ENCODE data around the gene APOL6.
"Not testable (repeated sequence)": the region's sequence is repeated elsewhere in the genome, so short reads cannot be mapped to it uniquely, and the experiment has no call there.

The APOL6 gene

DNA sequence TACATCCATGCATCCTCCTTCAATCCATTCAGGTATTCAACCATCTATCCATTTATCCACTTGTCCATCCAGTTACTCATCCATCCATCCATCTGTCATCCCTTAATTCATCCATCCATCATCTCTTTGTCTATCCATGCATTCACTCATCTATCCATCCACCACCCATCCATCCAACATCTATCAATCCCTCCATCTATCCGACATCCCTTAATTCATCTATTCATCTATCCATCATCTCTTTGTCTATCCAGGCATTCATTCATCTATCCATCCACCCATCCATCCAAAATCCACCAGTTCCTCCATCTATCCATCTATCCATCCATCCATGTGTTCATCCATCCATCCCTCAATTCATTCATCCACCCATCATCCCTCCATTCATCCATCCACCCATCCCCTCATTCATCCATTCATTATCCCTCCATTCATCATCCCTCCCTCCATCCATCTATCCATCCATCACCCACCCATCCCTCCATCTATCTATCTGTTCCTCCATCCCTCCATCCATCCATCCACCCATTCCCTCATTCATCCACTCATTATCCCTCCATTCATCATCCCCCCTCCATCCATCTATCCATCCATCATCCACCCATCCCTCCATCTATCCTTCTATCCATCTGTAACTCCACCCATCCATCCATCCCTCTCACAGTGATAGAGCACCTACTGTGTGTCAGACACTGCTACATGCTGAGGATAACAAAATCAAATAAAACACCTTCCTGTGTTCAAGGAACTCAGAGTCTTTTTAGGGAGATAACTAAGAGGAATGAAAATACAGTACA lies 29.6 kb upstream of the APOL6 start:
- DNase-seq, result no peak

- DNase-seq, result no peak
Observed at GRCh38 chr22:35619336-35620094, 28.7 kb upstream of the APOL6 start.

DNA sequence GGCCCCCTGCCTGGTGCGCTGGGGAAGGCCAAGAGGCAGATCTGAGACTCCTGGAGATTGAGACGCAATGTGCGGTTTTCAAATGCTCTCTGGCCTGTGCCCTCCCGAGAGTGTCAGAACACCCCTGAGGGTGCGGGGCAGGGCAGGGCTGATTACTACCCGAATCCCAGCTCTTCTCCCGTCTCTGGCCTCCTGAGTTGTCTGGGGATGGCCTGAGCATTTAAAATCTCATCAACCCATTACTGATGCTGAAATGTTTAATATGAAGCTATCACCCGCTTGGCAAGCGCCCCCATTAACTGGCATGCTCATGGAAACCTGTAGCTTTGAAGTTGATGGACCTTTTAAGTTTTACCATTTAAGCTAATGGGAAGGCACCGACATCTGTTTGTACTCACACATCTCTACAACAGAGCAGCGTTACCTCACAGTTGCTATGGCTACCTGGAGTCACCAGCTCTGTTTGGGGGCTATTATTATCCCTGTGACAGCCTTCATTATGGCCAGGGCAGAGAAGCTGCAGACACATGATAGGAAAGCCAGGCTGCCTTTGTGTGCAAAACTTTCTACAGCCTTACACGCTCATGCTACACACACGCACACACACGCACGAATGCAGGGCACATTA lies 27.5 kb upstream of the APOL6 start:
- no peak for DNase-seq

DNA sequence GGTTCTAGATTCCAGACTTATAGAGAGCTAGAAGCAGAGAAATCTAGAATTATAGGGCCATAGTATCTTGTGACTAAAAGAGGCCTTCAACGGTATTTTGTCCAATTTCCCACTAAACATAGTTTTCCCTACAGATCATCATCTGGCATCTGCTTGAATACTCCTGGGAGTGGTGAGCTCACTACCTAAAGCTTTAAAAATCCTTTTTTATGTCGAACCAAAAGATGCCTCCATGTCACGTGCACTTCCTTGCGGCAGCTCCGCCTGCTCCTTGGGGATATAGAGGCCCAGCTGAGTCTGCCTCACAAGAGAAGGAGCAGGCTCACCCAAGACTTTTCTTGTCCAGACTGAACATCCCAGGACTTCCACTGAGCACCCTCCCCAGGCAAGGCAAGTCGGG lies 26.8 kb upstream of the APOL6 start:
- DNase-seq, result no peak

DNA sequence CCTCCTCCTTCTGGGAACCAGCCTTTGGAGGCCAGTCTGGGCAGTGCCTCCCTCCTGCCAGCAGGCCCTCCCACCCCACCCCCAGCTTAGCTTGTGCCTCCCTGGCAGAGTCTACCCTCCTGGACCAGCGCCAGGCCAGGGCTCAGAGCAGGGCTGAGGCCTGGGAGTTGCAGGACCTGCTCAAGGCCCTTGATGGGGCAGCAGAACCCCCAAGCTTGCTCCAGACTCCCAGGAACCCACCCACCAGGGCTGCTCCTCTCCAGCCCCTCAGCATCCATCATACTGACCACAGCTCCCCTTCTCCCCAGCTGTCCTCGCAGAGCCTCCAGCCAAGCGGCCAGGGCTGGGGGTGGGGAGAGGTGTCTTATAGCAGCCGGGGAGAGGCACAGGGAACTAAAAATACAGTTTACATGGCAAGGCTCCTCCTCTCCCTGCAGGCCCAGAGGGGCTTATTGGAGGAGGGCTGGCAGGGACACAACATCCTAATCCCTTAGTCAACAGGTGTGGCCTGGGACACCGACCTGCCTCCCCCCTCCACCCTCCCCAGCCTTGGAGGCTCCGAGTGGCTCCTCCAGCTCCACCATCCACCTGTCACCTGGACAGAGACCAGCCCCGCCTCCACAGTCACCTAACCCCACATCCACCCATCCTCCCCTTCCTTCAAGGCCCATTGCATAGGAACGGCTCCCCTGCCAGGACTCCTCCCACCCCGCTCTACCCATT lies 25.9 kb upstream of the APOL6 start:
- DNase-seq, result no peak

GRCh38 chr22:35623885-35624284 lies 24.4 kb upstream of the APOL6 start:
- DNase-seq, result not testable (repeated sequence)

DNA sequence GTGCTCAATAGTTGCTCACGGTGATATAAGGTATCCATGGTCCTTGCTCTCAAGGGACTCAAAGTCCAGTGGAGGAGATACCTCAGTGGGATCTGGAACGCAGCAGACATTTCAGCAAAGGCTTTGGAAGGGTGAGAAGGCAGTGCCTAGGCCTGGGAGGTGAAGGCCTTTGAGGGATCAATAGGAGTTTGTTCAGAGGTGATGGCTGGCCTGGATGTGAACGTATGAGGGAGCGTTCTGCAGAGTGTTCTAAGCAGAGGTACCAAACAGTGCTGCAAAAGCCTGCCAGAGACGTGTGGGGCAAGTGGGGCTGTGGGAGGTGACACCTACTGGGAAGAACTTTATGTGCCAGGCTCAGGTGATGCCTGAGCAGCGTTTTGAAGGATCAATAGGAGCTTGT lies 23.7 kb upstream of the APOL6 start:
- no peak for DNase-seq

- DNase-seq, result no peak
Observed at GRCh38 chr22:35625763-35626432, 22.3 kb upstream of the APOL6 start.

- DNase-seq, result peak; percentile 89
Observed at GRCh38 chr22:35627267-35628041, 20.8 kb upstream of the APOL6 start.

- DNase-seq, result no peak
Observed at GRCh38 chr22:35628732-35629131, 19.5 kb upstream of the APOL6 start.

- peak; percentile 63 for DNase-seq
Observed at GRCh38 chr22:35629406-35630216, 18.6 kb upstream of the APOL6 start.

- DNase-seq, result no peak
Observed at GRCh38 chr22:35630387-35630793, 17.9 kb upstream of the APOL6 start.

GRCh38 chr22:35630891-35631290 lies 17.4 kb upstream of the APOL6 start:
- DNase-seq, result no peak

- DNase-seq, result peak; percentile 51
Observed at GRCh38 chr22:35631597-35631996, 16.6 kb upstream of the APOL6 start.

GRCh38 chr22:35632935-35633334 lies 15.3 kb upstream of the APOL6 start:
- no peak for DNase-seq

- DNase-seq, result no peak
Observed at GRCh38 chr22:35633520-35633919, 14.7 kb upstream of the APOL6 start.

DNA sequence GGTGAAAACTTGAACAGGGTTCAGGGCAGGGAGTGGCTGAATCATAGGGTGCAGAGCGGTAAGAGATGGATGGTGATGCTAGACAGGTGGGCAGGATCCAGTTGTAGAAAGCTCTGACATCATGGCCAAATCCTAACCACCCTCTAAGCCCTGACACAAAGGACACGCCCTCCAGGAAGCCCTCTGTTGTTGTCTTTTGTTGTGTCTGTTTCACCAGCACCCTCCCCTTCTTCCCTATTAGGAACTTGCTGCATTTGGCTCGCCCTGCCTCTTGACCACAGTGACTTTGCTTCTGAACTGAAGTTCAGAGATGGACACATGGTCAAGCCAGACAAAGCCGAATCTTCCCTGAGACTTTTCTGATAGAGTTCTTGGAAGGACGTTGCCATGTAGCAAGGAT lies 14.2 kb upstream of the APOL6 start:
- DNase-seq, result peak; percentile 35

- no peak for DNase-seq
Observed at GRCh38 chr22:35634943-35635540, 13.2 kb upstream of the APOL6 start.

- DNase-seq, result no peak
Observed at GRCh38 chr22:35637254-35637653, 11.0 kb upstream of the APOL6 start.

- no peak for DNase-seq
Observed at GRCh38 chr22:35638001-35638400, 10.2 kb upstream of the APOL6 start.
